ENCODE results near the gene CHRNG.
A peak's percentile ranks its signal among the peaks of the same experiment; 100 is the strongest.

CHRNG gene

GRCh38 chr2:232545511-232546375 is 6.3 kb downstream of the CHRNG start:
- H3K9me3 ChIP-seq (ENCODE audit: control insufficient read depth in 2 of 2, low read length in 2 of 2): no peaks in the 10 kb centered on the region
- H3K4me3 ChIP-seq (ENCODE audit: low read length in 2 of 2): no peak overlapping the region
- no peak overlapping the region for H3K27ac ChIP-seq (ENCODE audit: low read length)
- peaks cover 2% of the 10 kb centered on the region for H3K4me1 ChIP-seq (ENCODE audit: control insufficient read depth, insufficient read depth, low read length)
- H3K9ac ChIP-seq (ENCODE audit: low read length in 2 of 2): no peak overlapping the region
- H3K36me3 ChIP-seq (ENCODE audit: control insufficient read depth in 2 of 2, insufficient read depth in 2 of 2, low read length in 2 of 2): peaks cover 0 to 3% of the 10 kb centered on the region in 2 donors
- peaks cover 0 to under 1% of the 10 kb centered on the region in 2 donors for H3K27me3 ChIP-seq (ENCODE audit: control insufficient read depth in 1 of 2, insufficient read depth in 2 of 2, low read length in 2 of 2)

DNA sequence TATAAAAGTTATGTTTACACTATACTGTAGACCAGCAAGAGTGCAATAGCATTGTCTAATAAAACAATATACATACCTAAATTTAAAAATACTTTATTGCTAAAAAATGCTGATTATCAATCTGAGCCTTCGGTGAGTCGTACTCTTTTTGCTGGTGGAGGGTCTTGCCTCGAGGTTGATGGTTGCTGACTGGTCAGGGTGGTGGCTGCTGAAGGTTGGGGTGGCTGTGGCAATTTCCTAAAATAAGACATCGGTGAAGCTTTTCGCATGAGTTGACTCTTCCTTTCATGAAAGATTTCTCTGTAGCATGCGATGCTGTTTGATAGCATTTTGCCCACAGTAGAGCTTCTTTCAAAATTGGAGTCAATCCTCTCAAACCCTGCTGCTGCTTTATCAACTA is 8.5 kb downstream of the CHRNG start:
- H3K27ac ChIP-seq (ENCODE audit: low read length): no peak overlapping the region
- peaks cover 3% of the 10 kb centered on the region in 2 donors for H3K36me3 ChIP-seq (ENCODE audit: control insufficient read depth in 2 of 2, insufficient read depth in 2 of 2, low read length in 2 of 2)

GRCh38 chr2:232549655-232550353 is 10.3 kb downstream of the CHRNG start:
- H3K4me3 ChIP-seq (ENCODE audit: low read length in 2 of 2): peak overlapping the region; percentile 81 to 95
- H3K27me3 ChIP-seq (ENCODE audit: control insufficient read depth in 1 of 2, insufficient read depth in 2 of 2, low read length in 2 of 2): no peaks in the 10 kb centered on the region
- H3K36me3 ChIP-seq (ENCODE audit: control insufficient read depth in 2 of 2, insufficient read depth in 2 of 2, low read length in 2 of 2): peaks cover 3% of the 10 kb centered on the region in 2 donors
- peak overlapping the region; percentile 93 for H3K27ac ChIP-seq (ENCODE audit: low read length)
- peaks cover 8% of the 10 kb centered on the region for H3K4me1 ChIP-seq (ENCODE audit: control insufficient read depth, insufficient read depth, low read length)
- H3K9me3 ChIP-seq (ENCODE audit: control insufficient read depth in 2 of 2, low read length in 2 of 2): no peaks in the 10 kb centered on the region
- H3K9ac ChIP-seq (ENCODE audit: low read length in 2 of 2): peak overlapping the region; percentile 83 to 92

More for the DNA sequence above, 8.5 kb downstream of the CHRNG start:
- no peak overlapping the region for H3K4me3 ChIP-seq (ENCODE audit: low read length in 2 of 2)
- H3K4me1 ChIP-seq (ENCODE audit: control insufficient read depth, insufficient read depth, low read length): peaks cover 8% of the 10 kb centered on the region
- H3K27me3 ChIP-seq (ENCODE audit: control insufficient read depth in 1 of 2, insufficient read depth in 2 of 2, low read length in 2 of 2): no peaks in the 10 kb centered on the region
- no peak overlapping the region for H3K9ac ChIP-seq (ENCODE audit: low read length in 2 of 2)
- H3K9me3 ChIP-seq (ENCODE audit: control insufficient read depth in 2 of 2, low read length in 2 of 2): no peaks in the 10 kb centered on the region

DNA sequence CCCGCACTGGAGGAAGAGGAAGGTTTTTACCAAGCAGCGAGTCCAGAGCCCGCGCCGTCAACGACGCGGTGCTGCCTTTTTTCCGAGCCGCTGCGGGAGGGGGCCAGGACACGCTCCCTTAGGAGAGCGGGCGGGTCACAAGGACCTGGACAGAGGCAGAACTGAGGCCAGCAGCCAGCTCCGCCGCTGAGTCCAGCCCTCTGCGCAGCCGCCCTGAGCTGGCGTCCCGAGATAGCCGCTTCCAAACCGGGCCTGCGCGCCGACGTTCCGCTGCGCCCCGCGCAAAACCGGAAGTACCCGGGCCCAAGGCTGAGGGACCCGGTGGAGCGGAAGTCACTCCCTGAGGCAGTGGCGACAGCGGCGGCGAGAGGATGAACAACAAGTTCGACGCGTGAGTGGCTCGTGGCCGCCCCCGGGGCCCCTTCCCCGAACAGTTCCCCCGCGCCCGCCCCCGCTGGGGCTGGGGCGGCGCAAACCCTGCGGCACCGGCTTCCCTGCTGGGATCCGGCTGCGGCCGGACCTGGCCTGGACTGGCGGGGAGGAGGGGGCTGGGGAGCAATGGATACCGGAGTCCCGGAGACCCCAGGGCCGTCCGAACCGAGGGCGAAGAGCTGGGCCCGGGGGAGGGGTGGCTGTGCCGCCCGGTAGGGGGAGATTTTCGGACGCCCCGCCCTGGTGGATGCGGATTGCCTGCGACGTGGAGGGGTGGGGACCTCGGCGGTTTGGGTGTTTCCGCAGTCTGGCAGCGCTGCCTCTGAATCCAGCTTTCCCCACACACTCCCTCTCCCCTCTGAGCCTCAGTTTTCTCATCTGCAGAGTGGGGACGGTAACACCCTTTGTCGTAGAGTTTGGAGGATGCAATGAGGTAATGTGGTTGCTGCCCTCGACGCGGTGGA is 11.1 kb downstream of the CHRNG start, which contains the start of the genes EIF4E2 and TIGD1:
EIF4E2 (plus strand) TSS at position 336 of the 896 bp plus-strand sequence; CDS start at position 372, 36 bp downstream.
TIGD1 (minus strand) TSS at position 204 of the 896 bp plus-strand sequence. CDS start 675 bp downstream, outside the sequence.
- peak within 1 kb of the TSS; percentile 83 to 92 for H3K9ac ChIP-seq (ENCODE audit: low read length in 2 of 2)
- H3K9me3 ChIP-seq (ENCODE audit: control insufficient read depth in 2 of 2, low read length in 2 of 2): no peaks in the 10 kb centered on the region
- H3K36me3 ChIP-seq (ENCODE audit: control insufficient read depth in 2 of 2, insufficient read depth in 2 of 2, low read length in 2 of 2): peaks cover 3 to 5% of the 10 kb centered on the region in 2 donors
- H3K27ac ChIP-seq (ENCODE audit: low read length): peak within 1 kb of the TSS; percentile 93
- H3K4me3 ChIP-seq (ENCODE audit: low read length in 2 of 2): peak within 1 kb of the TSS; percentile 81 to 95
- peaks cover 8% of the 10 kb centered on the region for H3K4me1 ChIP-seq (ENCODE audit: control insufficient read depth, insufficient read depth, low read length)
- H3K27me3 ChIP-seq (ENCODE audit: control insufficient read depth in 1 of 2, insufficient read depth in 2 of 2, low read length in 2 of 2): no peaks in the 10 kb centered on the region

GRCh38 chr2:232551250-232551638 is 11.8 kb downstream of the CHRNG start:
- H3K27ac ChIP-seq (ENCODE audit: low read length): peak overlapping the region; percentile 93
- H3K9me3 ChIP-seq (ENCODE audit: control insufficient read depth in 2 of 2, low read length in 2 of 2): no peaks in the 10 kb centered on the region
- H3K4me3 ChIP-seq (ENCODE audit: low read length in 2 of 2): peak overlapping the region; percentile 81 to 95
- peak overlapping the region; percentile 83 to 92 for H3K9ac ChIP-seq (ENCODE audit: low read length in 2 of 2)
- H3K27me3 ChIP-seq (ENCODE audit: control insufficient read depth in 1 of 2, insufficient read depth in 2 of 2, low read length in 2 of 2): no peaks in the 10 kb centered on the region
- H3K4me1 ChIP-seq (ENCODE audit: control insufficient read depth, insufficient read depth, low read length): peaks cover 8% of the 10 kb centered on the region
- peaks cover 3 to 5% of the 10 kb centered on the region in 2 donors for H3K36me3 ChIP-seq (ENCODE audit: control insufficient read depth in 2 of 2, insufficient read depth in 2 of 2, low read length in 2 of 2)

DNA sequence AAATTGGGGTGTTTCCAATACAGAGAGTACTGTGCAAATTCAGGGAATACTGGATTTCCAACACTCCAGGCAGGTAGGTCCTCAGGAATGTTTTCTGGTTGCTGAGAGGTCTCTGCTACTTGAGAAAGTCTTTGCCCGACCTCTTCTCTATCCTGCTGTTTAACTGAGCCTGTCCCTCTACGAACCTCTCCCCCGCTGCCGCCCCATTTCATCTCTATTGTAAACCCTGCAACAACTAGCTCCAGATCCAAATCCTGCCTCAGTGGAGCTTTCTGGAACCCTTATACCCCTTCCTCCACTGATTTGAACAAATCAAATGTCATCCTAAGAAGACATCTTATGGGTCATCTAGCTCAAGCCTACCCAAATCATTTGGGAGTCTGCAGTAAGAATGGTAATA is 12.3 kb downstream of the CHRNG start:
- Histone ChIP-seq H3K36me3 (ENCODE audit: control insufficient read depth in 2 of 2, insufficient read depth in 2 of 2, low read length in 2 of 2) (peaks cover 2 to 5% of the 10 kb centered on the region in 2 donors), H3K4me1 (ENCODE audit: control insufficient read depth, insufficient read depth, low read length) (peaks cover 8% of the 10 kb centered on the region), H3K9me3 (ENCODE audit: control insufficient read depth in 2 of 2, low read length in 2 of 2) (no peaks in the 10 kb centered on the region), H3K27ac (ENCODE audit: low read length) (no peak overlapping the region), H3K4me3 (ENCODE audit: low read length in 2 of 2) (peak overlapping the region; percentile 81 to 95), H3K9ac (ENCODE audit: low read length in 2 of 2) (peak overlapping the region; percentile 83 to 92), H3K27me3 (ENCODE audit: control insufficient read depth in 1 of 2, insufficient read depth in 2 of 2, low read length in 2 of 2) (no peaks in the 10 kb centered on the region)

- no peak overlapping the region for H3K4me3 ChIP-seq (ENCODE audit: low read length in 2 of 2)
- H3K27ac ChIP-seq (ENCODE audit: low read length): no peak overlapping the region
- peaks cover 5% of the 10 kb centered on the region for H3K4me1 ChIP-seq (ENCODE audit: control insufficient read depth, insufficient read depth, low read length)
- no peak overlapping the region for H3K9ac ChIP-seq (ENCODE audit: low read length in 2 of 2)
- peaks cover 15 to 26% of the 10 kb centered on the region in 2 donors for H3K36me3 ChIP-seq (ENCODE audit: control insufficient read depth in 2 of 2, insufficient read depth in 2 of 2, low read length in 2 of 2)
- no peaks in the 10 kb centered on the region for H3K27me3 ChIP-seq (ENCODE audit: control insufficient read depth in 1 of 2, insufficient read depth in 2 of 2, low read length in 2 of 2)
- H3K9me3 ChIP-seq (ENCODE audit: control insufficient read depth in 2 of 2, low read length in 2 of 2): no peaks in the 10 kb centered on the region
These were observed 16.9 kb downstream of the CHRNG start for GRCh38 chr2:232556426-232556825.

GRCh38 chr2:232562515-232563151 is 23.1 kb downstream of the CHRNG start:
- H3K27ac ChIP-seq (ENCODE audit: low read length): no peak overlapping the region
- peaks cover 40 to 47% of the 10 kb centered on the region in 2 donors for H3K36me3 ChIP-seq (ENCODE audit: control insufficient read depth in 2 of 2, insufficient read depth in 2 of 2, low read length in 2 of 2)
- no peaks in the 10 kb centered on the region for H3K27me3 ChIP-seq (ENCODE audit: control insufficient read depth in 1 of 2, insufficient read depth in 2 of 2, low read length in 2 of 2)

DNA sequence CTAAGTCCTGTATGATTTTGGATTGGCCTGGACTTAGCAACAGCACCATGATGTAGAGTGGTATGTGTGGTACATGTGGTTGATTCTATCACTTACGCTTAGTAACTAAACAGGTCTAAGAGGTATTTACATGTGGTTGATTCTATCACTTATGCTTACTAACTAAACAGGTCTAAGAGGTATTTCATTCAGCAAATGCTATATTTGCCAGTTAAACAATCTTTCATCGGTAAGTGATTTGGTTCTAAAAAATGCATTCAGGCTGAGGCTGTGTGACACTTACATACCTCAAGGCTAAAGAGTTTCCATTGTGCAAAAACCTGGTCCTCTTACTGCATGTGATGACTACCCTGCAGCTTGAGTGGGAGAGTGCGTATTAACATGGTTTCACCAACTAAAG is 24.1 kb downstream of the CHRNG start:
- peaks cover 44 to 52% of the 10 kb centered on the region in 2 donors for H3K36me3 ChIP-seq (ENCODE audit: control insufficient read depth in 2 of 2, insufficient read depth in 2 of 2, low read length in 2 of 2)
- no peaks in the 10 kb centered on the region for H3K4me1 ChIP-seq (ENCODE audit: control insufficient read depth, insufficient read depth, low read length)

More at GRCh38 chr2:232562515-232563151, 23.1 kb downstream of the CHRNG start:
- Histone ChIP-seq H3K4me1 (ENCODE audit: control insufficient read depth, insufficient read depth, low read length) (no peaks in the 10 kb centered on the region), H3K9me3 (ENCODE audit: control insufficient read depth in 2 of 2, low read length in 2 of 2) (no peaks in the 10 kb centered on the region), H3K4me3 (ENCODE audit: low read length in 2 of 2) (no peak overlapping the region), H3K9ac (ENCODE audit: low read length in 2 of 2) (no peak overlapping the region)

More for the DNA sequence above, 24.1 kb downstream of the CHRNG start:
- H3K27me3 ChIP-seq (ENCODE audit: control insufficient read depth in 1 of 2, insufficient read depth in 2 of 2, low read length in 2 of 2): no peaks in the 10 kb centered on the region
- no peak overlapping the region for H3K9ac ChIP-seq (ENCODE audit: low read length in 2 of 2)
- H3K27ac ChIP-seq (ENCODE audit: low read length): no peak overlapping the region
- no peak overlapping the region for H3K4me3 ChIP-seq (ENCODE audit: low read length in 2 of 2)
- H3K9me3 ChIP-seq (ENCODE audit: control insufficient read depth in 2 of 2, low read length in 2 of 2): no peaks in the 10 kb centered on the region

All from stomach smooth muscle (tissue), 2 donors.